Endothelial cell of umbilical vein (primary cell): ENCODE measurements around the gene IGFBP6. TPM values are rescaled to one million over a fixed set of nuclear protein-coding genes. Genes with fewer than 3 reads are reported as not detected.
A peak's percentile ranks its signal among the peaks of the same experiment; 100 is the strongest.

Experiments used
- BruUV-seq: library from RNA; stranded (reverse); fragments of 400-500 nt; replicated peaks from 2 replicates; lab custom pipeline; 2021; lab: Mats Ljungman, UMichigan
- CTCF ChIA-PET: fragments of 300-600, 350-600 bp; sonication (Branson Sonifier 250); formaldehyde crosslinking; loops from one replicate; lab custom pipeline; 2021; ENCODE audit warnings: antibody characterized with exemption, inconsistent platforms; lab: Charles Lee
- POLR2A ChIA-PET: fragments of 300-600, 350-600 bp; sonication (Branson Sonifier 250); formaldehyde crosslinking; loops from one replicate; lab custom pipeline; 2021; ENCODE audit warnings: antibody characterized with exemption, inconsistent platforms; lab: Charles Lee
- DNase-seq: peaks from one replicate; pipeline ENCODE4 v3.0.0-alpha.2; 2011; ENCODE audit warnings: low read depth, low spot score
- FAIRE-seq: peaks from 2 replicates; lab custom pipeline; 2011; peaks lifted over from hg19 to GRCh38; lab: Jason Lieb, UNC
- H2AFZ ChIP-seq: 2 replicates; pipeline ENCODE4 v1.6.0; 2012; ENCODE audit warnings: low read depth, low read length, control low read depth, inconsistent platforms
- H3K27ac ChIP-seq: 2 replicates; pipeline ENCODE4 v1.5.1; 2011; ENCODE audit warnings: low read depth, mild to moderate bottlenecking, control low read depth, low read length, moderate library complexity; ENCODE audit not compliant: insufficient read depth
- H3K27me3 ChIP-seq, 2 experiments: 2 replicates each; pipeline versions ENCODE4 v1.6.0 to v1.6.1; 2011; ENCODE audit warnings: low read length in 2 of 2, mixed read lengths in 1 of 2; ENCODE audit not compliant: control insufficient read depth in 2 of 2, insufficient read depth in 2 of 2
- H3K36me3 ChIP-seq, 2 experiments: 2 replicates in 1 of 2; 3 replicates in 1 of 2; pipeline ENCODE4 v1.5.1; 2011; ENCODE audit warnings: low read length in 2 of 2, mild to moderate bottlenecking in 1 of 2, moderate library complexity in 1 of 2; ENCODE audit not compliant: control insufficient read depth in 2 of 2, insufficient read depth in 2 of 2; ENCODE audit errors: extremely low read depth in 1 of 2
- H3K4me1 ChIP-seq: 3 replicates; pipeline ENCODE4 v1.5.1; 2011; ENCODE audit warnings: mild to moderate bottlenecking, low read length; ENCODE audit not compliant: control insufficient read depth, insufficient read depth; ENCODE audit errors: extremely low read depth
- H3K4me2 ChIP-seq: 2 replicates; pipeline ENCODE4 v1.6.1; 2011; ENCODE audit warnings: low read length, control low read depth, mixed read lengths; ENCODE audit not compliant: insufficient read depth
- H3K4me3 ChIP-seq, 3 experiments: fragments of 200-600 bp in 1 of 3; sonication (generic), shearing (Covaris generic) in 1 of 3; replicated peaks in 1 of 3; 2 replicates each; pipeline ENCODE4 v1.5.1; 2011 to 2016; ENCODE audit warnings: control low read depth in 3 of 3, low read length in 3 of 3, mild to moderate bottlenecking in 2 of 3, inconsistent platforms in 1 of 3, low read depth in 1 of 3, moderate library complexity in 1 of 3; ENCODE audit not compliant: insufficient read depth in 1 of 3
- H3K79me2 ChIP-seq: 2 replicates; pipeline ENCODE4 v1.6.0; 2012; ENCODE audit warnings: low read length, inconsistent platforms; ENCODE audit not compliant: control insufficient read depth, insufficient read depth
- H3K9ac ChIP-seq: replicated peaks from 2 replicates; pipeline ENCODE3; 2011; ENCODE audit warnings: low read length, control low read depth; ENCODE audit not compliant: insufficient read depth; ENCODE audit errors: extremely low read depth
- H3K9me1 ChIP-seq: replicated peaks from 3 replicates; pipeline ENCODE4 v1.6.0; 2011; ENCODE audit warnings: mild to moderate bottlenecking, low read length; ENCODE audit not compliant: control insufficient read depth, insufficient read depth; ENCODE audit errors: extremely low read depth
- H3K9me3 ChIP-seq: replicated peaks from 2 replicates; pipeline ENCODE4 v1.5.1; 2012; ENCODE audit warnings: low read length, inconsistent platforms; ENCODE audit not compliant: control insufficient read depth, insufficient read depth
- H4K20me1 ChIP-seq: replicated peaks from 2 replicates; pipeline ENCODE3; 2011; ENCODE audit warnings: mild to moderate bottlenecking, low read length; ENCODE audit not compliant: control insufficient read depth, insufficient read depth; ENCODE audit errors: extremely low read depth
- EZH2 ChIP-seq: IDR thresholded peaks from 2 replicates; pipeline ENCODE4 v1.6.1; 2012; ENCODE audit warnings: borderline replicate concordance, low read depth, mild to moderate bottlenecking, moderate library complexity, low read length, inconsistent platforms; ENCODE audit not compliant: severe bottlenecking
- FOS ChIP-seq: IDR thresholded peaks from 2 replicates; pipeline ENCODE4 v1.6.1; 2011; ENCODE audit warnings: mild to moderate bottlenecking, low read length, moderate library complexity, borderline replicate concordance; ENCODE audit not compliant: insufficient read depth
- GATA2 ChIP-seq: IDR thresholded peaks from 2 replicates; pipeline ENCODE4 v1.7.0; 2011; ENCODE audit warnings: low read depth, mild to moderate bottlenecking, moderate library complexity, mixed read lengths, low read length; ENCODE audit not compliant: insufficient read length, insufficient read depth
- JUN ChIP-seq: IDR thresholded peaks from 2 replicates; pipeline ENCODE4 v1.6.1; 2011; ENCODE audit warnings: borderline replicate concordance, low read depth; ENCODE audit not compliant: insufficient read length, insufficient read depth
- MYC ChIP-seq: IDR thresholded peaks from one replicate; pipeline ENCODE4 v1.6.1; 2011; ENCODE audit warnings: mild to moderate bottlenecking, low read depth, low read length
- POLR2A ChIP-seq: IDR thresholded peaks from 2 replicates; pipeline ENCODE4 v1.6.1; 2012; ENCODE audit warnings: low read depth, mild to moderate bottlenecking, control low read depth, low read length
- POLR2AphosphoS5 ChIP-seq: IDR thresholded peaks from 2 replicates; pipeline ENCODE4 v1.6.1; 2012; ENCODE audit warnings: low read depth, mild to moderate bottlenecking, control low read depth, low read length, moderate library complexity; ENCODE audit not compliant: insufficient read depth
- dilution Hi-C: fragments of 300-500 bp; cut with MboI; formaldehyde crosslinking; loops from one replicate; pipeline ENCODE4 v1.15.0; 2019; ENCODE audit warnings: low sequenced_read_pairs; ENCODE audit not compliant: extremely low pct_ligation_motif_present
- intact Hi-C: fragments of 100-400 bp; cut with micrococcal nuclease; formaldehyde crosslinking; loops from one replicate; pipeline ENCODE4 v1.10.0; 2022
- polyA plus RNA-seq, 4 experiments: library from polyadenylated mRNA; depleted of rRNA in 3 of 4; stranded (reverse) in 3 of 4; unstranded in 1 of 4; fragments of >200 nt; gene quantifications; 2 replicates each; pipeline versions ENCODE4 v1.2.1 to v1.2.3, GENCODE V29; 2011 to 2012; ENCODE audit warnings: missing spikeins in 1 of 4
- total RNA-seq: library from RNA; stranded (reverse); gene quantifications from 2 replicates; pipeline ENCODE4 v1.2.3, GENCODE V29; 2021
- TF ChIP-seq, protein P1 (sequence below), 2 donors: IDR thresholded peaks; 1 replicate in 1 of 2; 2 replicates in 1 of 2; pipeline ENCODE4 v1.5.1; 2011; ENCODE audit warnings: low read length in 2 of 2, mild to moderate bottlenecking in 2 of 2, moderate library complexity in 2 of 2, control low read depth in 1 of 2, inconsistent platforms in 1 of 2, low read depth in 1 of 2; ENCODE audit not compliant: insufficient read depth in 1 of 2; ENCODE audit errors: extremely low read depth in 1 of 2
- TF ChIP-seq, protein P2 (sequence below): IDR thresholded peaks from 2 replicates; pipeline ENCODE4 v1.6.1; 2011; ENCODE audit not compliant: insufficient read depth, insufficient read length

The IGFBP6 gene
- total and polyA plus RNA-seq, 2 donors (not counting 3 experiments of a cell fraction or from before 2014, with no cell fraction given): 14.1 to 18.2 TPM

DNA sequence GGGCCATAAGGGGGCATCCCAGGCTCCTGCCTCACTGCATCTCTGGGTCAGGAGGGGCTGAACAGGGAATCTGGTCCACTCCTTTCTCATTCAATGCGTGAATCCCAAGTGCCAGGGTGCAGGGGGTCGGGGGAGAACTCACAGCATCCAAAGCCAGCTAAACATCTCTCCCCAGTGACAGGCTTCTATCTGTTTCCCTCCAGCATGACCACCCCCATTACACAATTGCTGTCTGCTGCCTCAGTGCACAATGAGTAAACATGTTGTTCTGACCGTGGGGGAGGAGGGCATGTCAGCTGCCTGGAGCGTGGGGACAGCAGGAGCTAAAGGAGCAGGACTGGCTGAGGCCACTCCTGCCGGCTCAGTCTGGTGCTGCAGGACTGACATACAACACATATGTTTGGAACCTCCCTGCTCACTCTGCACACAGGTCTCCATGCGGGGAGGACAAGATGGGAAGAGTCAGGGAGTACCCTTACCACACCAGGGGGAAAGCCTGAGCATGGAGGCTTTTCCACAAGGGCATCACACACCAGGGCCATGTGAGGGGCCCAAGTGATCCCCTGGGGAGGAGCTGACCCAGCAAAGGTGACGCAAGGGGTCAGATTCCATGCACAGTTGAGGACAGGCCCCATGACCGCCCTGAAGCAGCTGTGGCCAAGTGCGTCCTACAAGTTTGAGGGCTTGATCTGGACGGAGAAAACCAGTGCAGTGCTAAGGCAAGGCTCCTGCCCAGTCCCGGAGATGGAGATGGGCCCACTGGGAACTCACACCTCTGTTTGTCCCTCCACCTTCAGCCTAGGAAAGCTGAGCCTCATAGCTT lies 46.2 kb upstream of the IGFBP6 start:
- no peaks in the 10 kb centered on the region for H3K9me3 ChIP-seq
- H3K27ac ChIP-seq: peak overlapping the region; percentile 19
- H3K4me3 ChIP-seq: peak overlapping the region in 2 of 3 experiments; percentile 68 to 78
- no peaks in the 10 kb centered on the region for H4K20me1 ChIP-seq
- no peak overlapping the region for H2AFZ ChIP-seq
- dilution Hi-C loops: no loop called here
- H3K79me2 ChIP-seq: peaks cover 15% of the 10 kb centered on the region
- ChIA-PET POLR2A (interaction anchor here (0.6 to 1.5 kb wide), 2 partner anchors 13 to 140 kb away, joined by 3 to 4 read pairs; no protein-coding TSS in a partner anchor), CTCF (interaction anchor here (1.1 to 5.2 kb wide), 3 partner anchors 13 to 48 kb away, joined by 7 to 79 read pairs (median 15); no protein-coding TSS in a partner anchor)
- H3K36me3 ChIP-seq: peaks cover 0 to 8% of the 10 kb centered on the region in 2 experiments
- no peaks in the 10 kb centered on the region for H3K27me3 ChIP-seq
- TF ChIP-seq EZH2: no peak
- peak; percentile 6 for TF ChIP-seq MYC
- TF ChIP-seq, protein P1, sequence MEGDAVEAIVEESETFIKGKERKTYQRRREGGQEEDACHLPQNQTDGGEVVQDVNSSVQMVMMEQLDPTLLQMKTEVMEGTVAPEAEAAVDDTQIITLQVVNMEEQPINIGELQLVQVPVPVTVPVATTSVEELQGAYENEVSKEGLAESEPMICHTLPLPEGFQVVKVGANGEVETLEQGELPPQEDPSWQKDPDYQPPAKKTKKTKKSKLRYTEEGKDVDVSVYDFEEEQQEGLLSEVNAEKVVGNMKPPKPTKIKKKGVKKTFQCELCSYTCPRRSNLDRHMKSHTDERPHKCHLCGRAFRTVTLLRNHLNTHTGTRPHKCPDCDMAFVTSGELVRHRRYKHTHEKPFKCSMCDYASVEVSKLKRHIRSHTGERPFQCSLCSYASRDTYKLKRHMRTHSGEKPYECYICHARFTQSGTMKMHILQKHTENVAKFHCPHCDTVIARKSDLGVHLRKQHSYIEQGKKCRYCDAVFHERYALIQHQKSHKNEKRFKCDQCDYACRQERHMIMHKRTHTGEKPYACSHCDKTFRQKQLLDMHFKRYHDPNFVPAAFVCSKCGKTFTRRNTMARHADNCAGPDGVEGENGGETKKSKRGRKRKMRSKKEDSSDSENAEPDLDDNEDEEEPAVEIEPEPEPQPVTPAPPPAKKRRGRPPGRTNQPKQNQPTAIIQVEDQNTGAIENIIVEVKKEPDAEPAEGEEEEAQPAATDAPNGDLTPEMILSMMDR (IDR thresholded peaks at IDR 0.05; ENCODE audit: extremely low read depth in 1 of 2, insufficient read depth in 1 of 2, low read depth in 1 of 2, low read length in 2 of 2): peak in 1 of 2 donors; percentile 35
- TF ChIP-seq FOS: no peak
- TF ChIP-seq JUN: no peak
- TF ChIP-seq, protein P2, sequence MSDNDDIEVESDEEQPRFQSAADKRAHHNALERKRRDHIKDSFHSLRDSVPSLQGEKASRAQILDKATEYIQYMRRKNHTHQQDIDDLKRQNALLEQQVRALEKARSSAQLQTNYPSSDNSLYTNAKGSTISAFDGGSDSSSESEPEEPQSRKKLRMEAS: no peak
- TF ChIP-seq GATA2: no peak
- peak; percentile 42 for TF ChIP-seq POLR2A
- TF ChIP-seq POLR2AphosphoS5: peak; percentile 8
- FAIRE-seq: peak; percentile 85
- peaks cover 65% of the 10 kb centered on the region for H3K4me1 ChIP-seq
- intact Hi-C loops: loop anchor here (5.0 kb wide), 1 partner anchor 46 kb away; the partner anchor contains the start of gene IGFBP6
- BruUV-seq: no TSS peak
- H3K9me1 ChIP-seq: no peaks in the 10 kb centered on the region
- H3K9ac ChIP-seq: peak overlapping the region; percentile 52
- H3K4me2 ChIP-seq: peak overlapping the region; percentile 85
- DNase-seq: peak; percentile 80
